Neural crest cell (in vitro differentiated cells): Measurements from ENCODE around the gene CCDC68. TPM values are rescaled to one million over a fixed set of nuclear protein-coding genes. Genes with fewer than 3 reads are reported as not detected.

Source experiments
- DNase-seq: peaks from one replicate; pipeline ENCODE4 v3.0.0; 2021; ENCODE audit warnings: low read depth, mixed read lengths, low spot score
- H3K27ac Mint-ChIP-seq: one replicate; pipeline ENCODE4 v1.8.0; 2021; ENCODE audit warnings: mild to moderate bottlenecking, mixed read lengths; ENCODE audit not compliant: unreplicated experiment
- H3K27me3 Mint-ChIP-seq: 2 replicates; pipeline ENCODE4 v1.8.0; 2021; ENCODE audit warnings: low read depth, mild to moderate bottlenecking, mixed read lengths
- H3K36me3 Mint-ChIP-seq: 2 replicates; pipeline ENCODE4 v1.8.0; 2021; ENCODE audit warnings: low read depth, mild to moderate bottlenecking, mixed read lengths
- H3K4me1 Mint-ChIP-seq: 2 replicates; pipeline ENCODE4 v1.8.0; 2021; ENCODE audit warnings: mixed read lengths
- H3K4me3 Mint-ChIP-seq: one replicate; pipeline ENCODE4 v1.8.0; 2021; ENCODE audit warnings: mild to moderate bottlenecking, mixed read lengths
- H3K9me3 Mint-ChIP-seq: 2 replicates; pipeline ENCODE4 v1.8.0; 2021; ENCODE audit warnings: mixed read lengths
- CTCF ChIP-seq: fragments of 200-600 bp; sonication (generic); conservative IDR thresholded peaks from 2 replicates; pipeline ENCODE4 v1.5.0; 2021; ENCODE audit warnings: antibody characterized with exemption, mild to moderate bottlenecking
- total RNA-seq: library from RNA; stranded (reverse); gene quantifications from 2 replicates; pipeline ENCODE4 v1.2.1, GENCODE V29; 2021

CCDC68 gene
- total RNA-seq, 1 donor from 2014 or later, result not detected

- no peaks in the 10 kb centered on the region for H3K9me3 Mint-ChIP-seq
- no peak overlapping the region for H3K4me3 Mint-ChIP-seq
- H3K36me3 Mint-ChIP-seq, result no peaks in the 10 kb centered on the region
- TF ChIP-seq CTCF, result no peak
- no peak overlapping the region for H3K27ac Mint-ChIP-seq
- H3K4me1 Mint-ChIP-seq, result peaks cover 24% of the 10 kb centered on the region
- H3K27me3 Mint-ChIP-seq, result no peaks in the 10 kb centered on the region
- DNase-seq, result no peak
Observed at GRCh38 chr18:54878659-54879358, 80.5 kb downstream of the CCDC68 start.

GRCh38 chr18:54878159-54878622, 81.1 kb downstream of the CCDC68 start:
- Mint-ChIP-seq H3K9me3 (no peaks in the 10 kb centered on the region), H3K27me3 (no peaks in the 10 kb centered on the region), H3K36me3 (no peaks in the 10 kb centered on the region), H3K27ac (no peak overlapping the region), H3K4me1 (peaks cover 24% of the 10 kb centered on the region), H3K4me3 (no peak overlapping the region)
- TF ChIP-seq CTCF, result no peak
- DNase-seq, result no peak

- Mint-ChIP-seq H3K36me3 (no peaks in the 10 kb centered on the region), H3K9me3 (no peaks in the 10 kb centered on the region), H3K27ac (no peak overlapping the region), H3K4me1 (peaks cover 24% of the 10 kb centered on the region), H3K4me3 (no peak overlapping the region), H3K27me3 (no peaks in the 10 kb centered on the region)
- TF ChIP-seq CTCF, result no peak
- DNase-seq, result no peak
Observed at GRCh38 chr18:54877076-54877475, 82.2 kb downstream of the CCDC68 start.

GRCh38 chr18:54875063-54875462, 84.2 kb downstream of the CCDC68 start:
- H3K36me3 Mint-ChIP-seq, result no peaks in the 10 kb centered on the region
- no peak for DNase-seq

GRCh38 chr18:54873884-54874255, 85.4 kb downstream of the CCDC68 start:
- H3K9me3 Mint-ChIP-seq, result peaks cover 2% of the 10 kb centered on the region

More at GRCh38 chr18:54875063-54875462, 84.2 kb downstream of the CCDC68 start:
- H3K9me3 Mint-ChIP-seq, result peaks cover 2% of the 10 kb centered on the region
- H3K4me3 Mint-ChIP-seq, result no peak overlapping the region
- TF ChIP-seq CTCF, result no peak
- no peak overlapping the region for H3K27ac Mint-ChIP-seq
- peaks cover 14% of the 10 kb centered on the region for H3K4me1 Mint-ChIP-seq
- no peaks in the 10 kb centered on the region for H3K27me3 Mint-ChIP-seq

More at GRCh38 chr18:54873884-54874255, 85.4 kb downstream of the CCDC68 start:
- peaks cover 5% of the 10 kb centered on the region for H3K4me1 Mint-ChIP-seq
- no peak for TF ChIP-seq CTCF
- no peak overlapping the region for H3K4me3 Mint-ChIP-seq
- peak overlapping the region; percentile 48 for H3K27ac Mint-ChIP-seq
- no peak for DNase-seq
- no peaks in the 10 kb centered on the region for H3K27me3 Mint-ChIP-seq
- no peaks in the 10 kb centered on the region for H3K36me3 Mint-ChIP-seq
